GM23338 (cell line): ENCODE measurements around the gene C19orf47. TPM values are rescaled to one million over a fixed set of nuclear protein-coding genes. Genes with fewer than 3 reads are reported as not detected.

Experiments used
- ATAC-seq: fragments of 200-7000 bp; cut with Tn5 transposase; 3 replicates; pipeline ENCODE4 v1.9.1; 2020
- DNase-seq: peaks from one replicate; pipeline ENCODE4 v3.0.0-alpha.2; 2015; ENCODE audit warnings: low spot score
- H2AFZ ChIP-seq: fragments of 200-600 bp; sonication (generic); 2 replicates; pipeline ENCODE4 v1.8.0; 2016; ENCODE audit warnings: antibody characterized with exemption, mild to moderate bottlenecking, moderate library complexity
- H3F3A ChIP-seq: fragments of 200-600 bp; sonication (generic); replicated peaks from 2 replicates; pipeline ENCODE4 v1.8.0; 2017; ENCODE audit warnings: antibody characterized with exemption, mixed run types, low read depth
- H3K27ac ChIP-seq: fragments of 200-600 bp; sonication (generic); 2 replicates; pipeline ENCODE4 v1.6.1; 2016; ENCODE audit warnings: low read depth
- H3K27me3 ChIP-seq: fragments of 200-600 bp; sonication (generic); 2 replicates; pipeline ENCODE4 v1.8.0; 2016; ENCODE audit warnings: mild to moderate bottlenecking, mixed run types, moderate library complexity; ENCODE audit not compliant: insufficient read depth
- H3K36me3 ChIP-seq: fragments of 200-600 bp; sonication (generic); 2 replicates; pipeline ENCODE4 v1.8.0; 2016; ENCODE audit warnings: mild to moderate bottlenecking; ENCODE audit not compliant: insufficient read depth
- H3K4me1 ChIP-seq: fragments of 200-600 bp; sonication (generic); 2 replicates; pipeline ENCODE4 v1.8.0; 2016; ENCODE audit warnings: mild to moderate bottlenecking, moderate library complexity; ENCODE audit not compliant: insufficient read depth
- H3K4me2 ChIP-seq: fragments of 200-600 bp; sonication (generic); 2 replicates; pipeline ENCODE4 v1.7.1; 2017; ENCODE audit warnings: mixed run types
- H3K4me3 ChIP-seq: fragments of 200-600 bp; sonication (generic); 2 replicates; pipeline ENCODE4 v1.6.1; 2016; ENCODE audit warnings: mixed run types
- H3K79me2 ChIP-seq: fragments of 200-600 bp; sonication (generic); replicated peaks from 2 replicates; pipeline ENCODE4 v1.8.0; 2017; ENCODE audit warnings: mild to moderate bottlenecking; ENCODE audit not compliant: insufficient read depth
- H3K9me2 ChIP-seq: fragments of 200-600 bp; sonication (generic); 2 replicates; pipeline ENCODE4 v1.8.0; 2017; ENCODE audit not compliant: insufficient read depth
- H4K20me1 ChIP-seq: fragments of 200-600 bp; sonication (generic); replicated peaks from 2 replicates; pipeline ENCODE4 v1.8.0; 2017; ENCODE audit warnings: mild to moderate bottlenecking; ENCODE audit not compliant: insufficient read depth
- H3K27ac Mint-ChIP-seq: 2 replicates; pipeline ENCODE4 v1.8.0; 2020; ENCODE audit warnings: inconsistent platforms, mild to moderate bottlenecking, moderate library complexity, mixed read lengths
- H3K27me3 Mint-ChIP-seq: 3 replicates; pipeline ENCODE4 v1.8.0; 2022; ENCODE audit warnings: low read depth, mild to moderate bottlenecking, moderate library complexity, mixed read lengths, inconsistent platforms; ENCODE audit not compliant: insufficient read depth, poor library complexity
- H3K36me3 Mint-ChIP-seq: 3 replicates; pipeline ENCODE4 v1.8.0; 2021; ENCODE audit warnings: low read depth, mild to moderate bottlenecking, inconsistent platforms, moderate library complexity, mixed read lengths
- H3K4me1 Mint-ChIP-seq: 3 replicates; pipeline ENCODE4 v1.8.0; 2020; ENCODE audit warnings: mild to moderate bottlenecking, inconsistent platforms, mixed read lengths
- H3K4me3 Mint-ChIP-seq: 3 replicates; pipeline ENCODE4 v1.8.0; 2021; ENCODE audit warnings: moderate library complexity, mild to moderate bottlenecking, inconsistent platforms, mixed read lengths
- H3K9me3 Mint-ChIP-seq: 3 replicates; pipeline ENCODE4 v1.8.0; 2020; ENCODE audit warnings: moderate library complexity, mild to moderate bottlenecking, inconsistent platforms, mixed read lengths
- CREB1 ChIP-seq: fragments of 250-450 bp; sonication (Bioruptor Pico); IDR thresholded peaks from 2 replicates; pipeline ENCODE4 v1.5.0; 2020; ENCODE audit warnings: low read depth, mild to moderate bottlenecking, moderate library complexity
- CTCF ChIP-seq, 2 experiments: fragments of 200-600 bp in 1 of 2; sonication (generic) in 1 of 2; conservative IDR thresholded peaks; 2 replicates each; pipeline versions ENCODE4 v1.5.1 to v1.6.1; 2016 to 2017; ENCODE audit warnings: antibody characterized with exemption in 2 of 2, low read depth in 2 of 2, mild to moderate bottlenecking in 2 of 2, moderate library complexity in 1 of 2
- ETS1 ChIP-seq: IDR thresholded peaks from 2 replicates; pipeline ENCODE4 v1.6.1; 2016; ENCODE audit warnings: antibody characterized with exemption
- EZH2 ChIP-seq: fragments of 200-600 bp; sonication (generic); IDR thresholded peaks from one replicate; pipeline ENCODE4 v1.8.0; 2017; ENCODE audit warnings: antibody characterized with exemption, mild to moderate bottlenecking, low read depth; ENCODE audit not compliant: unreplicated experiment
- EZH2phosphoT487 ChIP-seq: fragments of 200-600 bp; sonication (generic); IDR thresholded peaks from one replicate; pipeline ENCODE4 v1.8.1; 2018; ENCODE audit warnings: antibody characterized with exemption; ENCODE audit not compliant: unreplicated experiment
- JUNB ChIP-seq: IDR thresholded peaks from one replicate; pipeline ENCODE4 v1.6.1; 2016; ENCODE audit warnings: antibody characterized with exemption; ENCODE audit not compliant: unreplicated experiment
- NANOG ChIP-seq: IDR thresholded peaks from 2 replicates; pipeline ENCODE4 v1.6.1; 2016; ENCODE audit warnings: antibody characterized with exemption, borderline replicate concordance
- POLR2AphosphoS5 ChIP-seq: IDR thresholded peaks from 2 replicates; pipeline ENCODE4 v1.6.1; 2016; ENCODE audit warnings: antibody characterized with exemption, low read depth
- REST ChIP-seq: IDR thresholded peaks from one replicate; pipeline ENCODE4 v1.6.1; 2018; ENCODE audit warnings: antibody characterized with exemption; ENCODE audit not compliant: unreplicated experiment
- STAT1 ChIP-seq: IDR thresholded peaks from one replicate; pipeline ENCODE4 v1.6.1; 2016; ENCODE audit warnings: antibody characterized with exemption; ENCODE audit not compliant: unreplicated experiment
- ZNF114 ChIP-seq: fragments of 250-450 bp; sonication (Bioruptor Pico); IDR thresholded peaks from 2 replicates; pipeline ENCODE4 v1.5.0; 2020; ENCODE audit warnings: mild to moderate bottlenecking, moderate library complexity
- ZNF331 ChIP-seq: fragments of 250-450 bp; sonication (Bioruptor Pico); IDR thresholded peaks from 2 replicates; pipeline ENCODE4 v1.5.0; 2020; ENCODE audit warnings: low read depth, mild to moderate bottlenecking, moderate library complexity
- ZNF462 ChIP-seq: fragments of 250-450 bp; sonication (Bioruptor Pico); IDR thresholded peaks from 2 replicates; pipeline ENCODE4 v1.5.0; 2020; ENCODE audit warnings: mild to moderate bottlenecking, moderate library complexity
- polyA plus RNA-seq: library from polyadenylated mRNA; unstranded; fragments of >200 nt; fragmentation: Nextera tagmentation; extraction: Ambion mirVana; gene quantifications from 2 replicates; pipeline ENCODE4 v1.2.1, GENCODE V29; 2016
- total RNA-seq: library from RNA; depleted of rRNA; stranded (reverse); fragments of >200 nt; shearing (Covaris generic); gene quantifications from 2 replicates; pipeline ENCODE4 v1.2.3, GENCODE V29; 2014

The C19orf47 gene
- total and polyA plus RNA-seq, 2 experiments from 2014 or later = 13.1 to 26.6 TPM

GRCh38 chr19:40378509-40378908 is 30.3 kb upstream of the C19orf47 start:
- H2AFZ ChIP-seq = no peak overlapping the region
- no peak overlapping the region for H3K4me2 ChIP-seq
- TF ChIP-seq EZH2phosphoT487 (no peak), CREB1 (CRISPR knock-in tag) (no peak), ZNF331 (CRISPR knock-in tag) (no peak), CTCF (conservative IDR thresholded peaks at IDR 0.05; ENCODE audit: low read depth in 2 of 2) (no peak), ETS1 (no peak), NANOG (no peak), JUNB (no peak), POLR2AphosphoS5 (no peak; the same call in 1 of the 2 replicates), EZH2 (no peak), ZNF114 (CRISPR knock-in tag) (no peak), REST (no peak), STAT1 (no peak), ZNF462 (no peak)
- Mint-ChIP-seq H3K27me3 (peaks cover 7% of the 10 kb centered on the region), H3K4me1 (no peaks in the 10 kb centered on the region), H3K9me3 (no peaks in the 10 kb centered on the region), H3K4me3 (no peak overlapping the region), H3K27ac (no peak overlapping the region), H3K36me3 (peaks cover 39% of the 10 kb centered on the region)
- no peak overlapping the region for H3K27ac ChIP-seq
- no peak overlapping the region for H3K4me3 ChIP-seq
- H4K20me1 ChIP-seq = no peaks in the 10 kb centered on the region
- H3K4me1 ChIP-seq = no peaks in the 10 kb centered on the region
- no peaks in the 10 kb centered on the region for H3K79me2 ChIP-seq
- DNase-seq (no peak), ATAC-seq (no peak)
- H3K36me3 ChIP-seq = peaks cover 7% of the 10 kb centered on the region; the same call in 1 of the 2 replicates
- no peaks in the 10 kb centered on the region for H3F3A ChIP-seq
- H3K9me2 ChIP-seq = no peaks in the 10 kb centered on the region
- H3K27me3 ChIP-seq = no peaks in the 10 kb centered on the region
